PC-3 (cell line): Measurements from ENCODE around the gene HES3.

Experiments
- CTCF ChIP-seq: fragments of 300-600 bp; sonication (generic); conservative IDR thresholded peaks from 2 replicates; pipeline ENCODE4 v1.5.1; 2017; ENCODE audit warnings: antibody characterized with exemption, low read depth, mild to moderate bottlenecking, low read length
- EZH2 ChIP-seq: fragments of 300-600 bp; sonication (generic); IDR thresholded peaks from one replicate; pipeline ENCODE4 v1.6.1; 2017; ENCODE audit warnings: antibody characterized with exemption, mild to moderate bottlenecking, low read length; ENCODE audit not compliant: unreplicated experiment
- EZH2phosphoT487 ChIP-seq: fragments of 300-600 bp; sonication (generic); IDR thresholded peaks from 2 replicates; pipeline ENCODE4 v1.6.1; 2018; ENCODE audit warnings: mild to moderate bottlenecking, antibody characterized with exemption, low read length, borderline replicate concordance

DNA sequence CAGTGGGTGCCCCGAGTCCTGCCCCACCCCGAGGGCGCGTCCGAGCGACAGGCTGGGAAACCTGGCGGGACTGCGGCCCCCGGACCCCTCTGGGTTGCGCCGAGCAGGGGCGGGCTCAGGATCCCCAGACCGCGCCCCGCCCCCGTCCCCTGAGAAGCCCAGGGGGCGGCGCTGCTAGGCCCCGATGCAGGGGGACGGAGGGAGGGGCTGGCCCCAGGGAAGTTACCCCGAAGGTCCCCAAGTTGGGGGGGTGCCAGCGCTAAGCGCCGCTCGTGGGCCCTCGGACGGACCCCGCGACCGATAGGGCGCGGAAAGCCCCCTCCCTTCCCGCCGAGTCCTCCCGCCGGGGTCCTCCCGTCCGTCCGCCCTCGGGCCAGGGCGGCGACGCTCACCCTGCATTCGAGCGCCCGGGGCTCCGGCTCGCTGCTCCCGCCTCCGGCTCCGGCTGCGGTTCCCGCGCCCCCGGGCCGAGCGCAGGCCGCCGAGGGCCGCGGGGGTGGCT is 16.5 kb downstream of the HES3 start:
- TF ChIP-seq CTCF, result no peak
- TF ChIP-seq EZH2, result no peak
- no peak for TF ChIP-seq EZH2phosphoT487
